Spleen (tissue), 11 donors: ENCODE results near the gene REXO1. TPM values are rescaled to one million over a fixed set of nuclear protein-coding genes. Genes with fewer than 3 reads are reported as not detected.

ENCODE experiments used
- DNase-seq: peaks from one replicate; pipeline ENCODE4 v3.0.0-alpha.2; 2020
- H3K27ac ChIP-seq, 8 donors: fragments of 200-600 bp; sonication (generic) in 7 of 8; 1 replicate in 4 of 8; 2 replicates in 4 of 8; pipeline versions ENCODE4 v1.5.0 to v1.8.0; 2016 to 2021; ENCODE audit warnings: inconsistent platforms in 4 of 8, mild to moderate bottlenecking in 4 of 8, moderate library complexity in 1 of 8
- H3K27me3 ChIP-seq, 7 donors: fragments of 200-600 bp; sonication (generic) in 6 of 7; replicated peaks in 1 of 7; 1 replicate in 4 of 7; 2 replicates in 3 of 7; pipeline versions ENCODE4 v1.5.0 to v1.8.0; 2016 to 2021; ENCODE audit warnings: inconsistent platforms in 3 of 7, mild to moderate bottlenecking in 1 of 7
- H3K36me3 ChIP-seq, 6 donors: fragments of 200-600 bp; sonication (generic) in 5 of 6; 1 replicate in 4 of 6; 2 replicates in 2 of 6; pipeline versions ENCODE4 v1.5.0 to v1.8.0; 2016 to 2021; ENCODE audit warnings: inconsistent platforms in 2 of 6
- H3K4me1 ChIP-seq, 6 donors: fragments of 200-600 bp; sonication (generic) in 5 of 6; 1 replicate in 3 of 6; 2 replicates in 3 of 6; pipeline versions ENCODE4 v1.5.0 to v1.8.0; 2016 to 2021; ENCODE audit warnings: inconsistent platforms in 3 of 6
- H3K4me3 ChIP-seq, 8 donors: fragments of 200-600 bp; sonication (generic) in 7 of 8; 1 replicate in 4 of 8; 2 replicates in 4 of 8; pipeline versions ENCODE4 v1.5.0 to v1.8.0; 2016 to 2021; ENCODE audit warnings: inconsistent platforms in 4 of 8, mild to moderate bottlenecking in 4 of 8, moderate library complexity in 2 of 8
- H3K9me3 ChIP-seq, 8 donors: fragments of 200-600 bp; sonication (generic) in 7 of 8; 1 replicate in 4 of 8; 2 replicates in 4 of 8; pipeline versions ENCODE4 v1.5.0 to v1.8.0; 2016 to 2021; ENCODE audit warnings: inconsistent platforms in 4 of 8
- CTCF ChIP-seq, 11 experiments: fragments of 200-600 bp in 7 of 11; fragments of 450-650 bp in 4 of 11; sonication (generic) in 4 of 11; IDR thresholded peaks in 8 of 11; conservative IDR thresholded peaks in 3 of 11; 1 replicate in 7 of 11; 2 replicates in 4 of 11; pipeline versions ENCODE4 v1.4.0 to v1.8.0; 2016 to 2021; ENCODE audit warnings: antibody characterized with exemption in 11 of 11, inconsistent platforms in 4 of 11, mild to moderate bottlenecking in 1 of 11
- POLR2A ChIP-seq, 3 donors: fragments of 450-650 bp; IDR thresholded peaks; one replicate each; pipeline ENCODE4 v1.5.1; 2017; ENCODE audit warnings: antibody characterized with exemption in 3 of 3, mild to moderate bottlenecking in 1 of 3
- POLR2AphosphoS5 ChIP-seq, 3 donors: sonication (generic); formaldehyde crosslinking; IDR thresholded peaks; one replicate each; pipeline ENCODE4 v1.5.1; 2017; ENCODE audit warnings: antibody characterized with exemption in 3 of 3
- WGBS, 5 donors: extraction: QIAGEN DNeasy Blood & Tissue Kit in 3 of 5; methylation state at CpG; one replicate each; pipeline versions ENCODE4 v1.1.5 to v1.1.7; 2013 to 2018; 5-methylcytosine and 5-hydroxymethylcytosine counted together
- intact Hi-C: fragments of 100-400 bp; cut with DNase I; formaldehyde crosslinking; loops from one replicate; pipeline ENCODE4 v1.15.0; 2023; ENCODE audit warnings: low total_unique reads
- polyA plus RNA-seq, 3 donors: library from polyadenylated mRNA; stranded (reverse); fragments of 200-250 nt; gene quantifications; one replicate each; pipeline ENCODE4 v1.2.1, GENCODE V29; 2013
- total RNA-seq, 7 donors: library from RNA; depleted of rRNA in 3 of 7; stranded (reverse); fragments of >200 nt in 3 of 7; fragmentation: NEBNext Ultra II Directional in 4 of 7; extraction: Animal tissue kit (Norgen Biotek cat#: 25700) in 4 of 7; gene quantifications; one replicate each; pipeline versions ENCODE4 v1.1.0 to v1.2.1, GENCODE V29; 2016 to 2021
- donor health status: healthy with polysubstance abuse.
- donor health status: DM: no; HTN: no; CAD: no; lungs with moderate emphysema.
- donor health status: DM: no; HTN: no; CAD: no.
- donor health status: Bipolar disorder and iron deficiency.
- donor health status: healthy.
- donor health status: DM: no; HTN: no; CAD: no.
- donor health status: DM: yes; HTN: yes; CAD: no.

The REXO1 gene
- total and polyA plus RNA-seq, 10 donors: 13.4 to 88.1 (median 50.6) TPM

DNA sequence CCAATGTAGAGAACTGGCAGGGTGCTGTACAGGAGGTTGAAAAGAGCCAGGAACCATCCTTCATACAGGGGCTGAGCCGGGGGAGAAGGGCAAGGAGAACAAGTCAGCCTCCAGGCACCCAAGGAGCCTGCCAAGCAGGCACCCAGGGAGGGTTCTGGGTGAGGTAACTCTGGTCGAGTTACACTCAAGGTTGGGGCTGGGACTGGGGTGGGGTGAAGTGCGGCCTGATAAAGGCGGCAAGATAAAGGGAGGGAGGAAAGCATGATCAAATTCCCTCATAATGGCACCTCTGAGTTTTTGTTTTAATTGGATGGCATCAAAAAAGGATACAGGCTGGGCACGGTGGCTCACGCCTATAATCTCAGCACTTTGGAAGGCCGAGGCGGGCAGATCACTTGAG lies 61.2 kb downstream of the REXO1 start:
- peaks cover 0 to 5% (median 0%) of the 10 kb centered on the region in 6 donors for H3K36me3 ChIP-seq
- TF ChIP-seq CTCF (IDR thresholded peaks at IDR 0.05 in 8 of 11, conservative IDR thresholded peaks at IDR 0.05 in 3 of 11) (no peak), POLR2A (IDR thresholded peaks at IDR 0.05) (no peak), POLR2AphosphoS5 (IDR thresholded peaks at IDR 0.05) (no peak)
- H3K27me3 ChIP-seq: peaks cover 0 to 94% (median 23%) of the 10 kb centered on the region in 7 donors
- peaks cover 0 to 12% (median 3%) of the 10 kb centered on the region in 8 donors for H3K9me3 ChIP-seq
- no peak overlapping the region for H3K4me3 ChIP-seq
- intact Hi-C loops: no loop called here
- peaks cover 0 to 20% (median 10%) of the 10 kb centered on the region in 6 donors for H3K4me1 ChIP-seq
- no peak for DNase-seq
- 80 to 86% (median 81%) methylated on average over 8 of the region's 8 CpGs for WGBS, 5 donors
- H3K27ac ChIP-seq: no peak overlapping the region

DNA sequence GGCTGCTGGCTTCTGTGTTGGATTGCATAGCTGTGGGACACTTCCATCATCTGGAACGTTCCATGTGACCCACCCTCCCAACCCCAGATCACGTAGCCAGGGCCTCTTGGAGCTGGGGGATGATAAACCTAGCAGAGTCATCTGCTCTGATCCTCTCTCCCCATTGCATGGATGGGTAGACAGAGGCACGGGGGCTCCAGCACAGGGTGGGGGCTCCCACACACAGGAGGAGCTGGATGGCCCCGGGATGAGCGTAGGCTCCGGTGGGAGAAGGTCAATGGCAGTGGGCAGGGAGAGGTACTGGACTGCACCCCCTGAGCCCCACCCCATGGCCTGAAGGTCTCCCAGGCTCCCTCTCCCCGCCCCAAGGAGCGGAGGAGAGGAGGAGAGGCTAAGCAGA lies 61.6 kb downstream of the REXO1 start:
- Histone ChIP-seq H3K9me3 (peaks cover 0 to 16% (median 7%) of the 10 kb centered on the region in 8 donors), H3K36me3 (peaks cover 0 to 5% (median 0%) of the 10 kb centered on the region in 6 donors), H3K27ac (no peak overlapping the region), H3K4me1 (peaks cover 0 to 20% (median 10%) of the 10 kb centered on the region in 6 donors), H3K27me3 (peaks cover 0 to 94% (median 23%) of the 10 kb centered on the region in 7 donors), H3K4me3 (no peak overlapping the region)
- TF ChIP-seq CTCF (IDR thresholded peaks at IDR 0.05 in 8 of 11, conservative IDR thresholded peaks at IDR 0.05 in 3 of 11): no peak
- no peak for TF ChIP-seq POLR2A (IDR thresholded peaks at IDR 0.05)
- no peak for TF ChIP-seq POLR2AphosphoS5 (IDR thresholded peaks at IDR 0.05)
- intact Hi-C loops: no loop called here
- no peak for DNase-seq
- WGBS, 5 donors: 85 to 92% (median 88%) methylated on average over 5 to 8 of the region's 8 CpGs

DNA sequence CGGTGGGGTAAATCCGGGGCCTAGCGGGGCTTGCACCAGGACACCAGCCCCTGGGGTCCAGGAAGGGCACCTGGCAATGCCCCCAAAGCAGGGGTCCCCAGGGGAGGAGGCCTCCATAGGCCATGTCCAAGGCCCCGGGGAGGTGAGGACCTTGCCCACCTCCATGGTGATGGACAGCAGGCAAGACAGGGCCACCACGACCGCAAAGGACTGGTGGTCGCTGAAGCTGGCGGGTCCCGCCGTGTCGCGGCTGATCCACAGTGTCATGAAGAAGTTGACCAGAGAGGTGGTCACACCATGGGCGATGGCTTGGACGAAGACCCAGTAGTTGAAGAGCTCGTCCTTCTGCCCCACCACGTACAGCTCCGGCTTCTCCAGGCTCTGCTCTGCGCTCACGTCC lies 63.0 kb downstream of the REXO1 start:
- TF ChIP-seq POLR2A (IDR thresholded peaks at IDR 0.05): no peak
- TF ChIP-seq CTCF (IDR thresholded peaks at IDR 0.05 in 8 of 11, conservative IDR thresholded peaks at IDR 0.05 in 3 of 11): no peak
- no peak for TF ChIP-seq POLR2AphosphoS5 (IDR thresholded peaks at IDR 0.05)
- Histone ChIP-seq H3K4me3 (no peak overlapping the region), H3K27me3 (peaks cover 0 to 94% (median 27%) of the 10 kb centered on the region in 7 donors), H3K36me3 (peaks cover 0 to 5% (median 0%) of the 10 kb centered on the region in 6 donors), H3K9me3 (peaks cover 0 to 23% (median 11%) of the 10 kb centered on the region in 8 donors), H3K4me1 (peaks cover 0 to 20% (median 10%) of the 10 kb centered on the region in 6 donors), H3K27ac (no peak overlapping the region)
- WGBS, 5 donors: 86 to 94% (median 94%) methylated on average over 8 to 19 of the region's 19 CpGs
- no peak for DNase-seq
- intact Hi-C loops: no loop called here

DNA sequence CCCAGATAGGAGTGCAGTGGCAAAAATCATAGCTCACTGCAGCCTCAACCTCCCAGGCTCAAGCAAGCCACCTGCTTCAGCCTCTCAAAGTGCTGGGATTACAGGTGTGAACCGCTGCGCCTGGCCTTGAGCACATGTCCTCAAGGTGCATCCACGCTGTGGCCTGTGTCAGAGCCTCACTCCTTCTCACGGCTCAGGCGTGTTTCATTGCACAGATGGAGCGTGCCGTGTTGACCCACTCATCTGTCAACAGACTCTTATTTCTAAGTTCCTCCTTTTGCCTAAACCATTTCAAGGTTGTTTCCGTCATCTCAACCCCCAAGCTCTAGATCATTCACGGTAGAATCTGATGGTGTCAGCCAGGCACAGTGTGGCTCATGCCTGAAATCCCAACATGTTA lies 64.4 kb downstream of the REXO1 start:
- WGBS, 5 donors: 38 to 53% (median 48%) methylated on average over 9 of the region's 9 CpGs
- peaks cover 0 to 5% (median 0%) of the 10 kb centered on the region in 6 donors for H3K36me3 ChIP-seq
- no peak overlapping the region for H3K27ac ChIP-seq
- H3K27me3 ChIP-seq: peaks cover 0 to 96% (median 28%) of the 10 kb centered on the region in 7 donors
- no peak overlapping the region for H3K4me3 ChIP-seq
- intact Hi-C loops: no loop called here
- H3K4me1 ChIP-seq: peaks cover 0 to 10% (median 3%) of the 10 kb centered on the region in 6 donors
- TF ChIP-seq POLR2A (IDR thresholded peaks at IDR 0.05) (no peak), POLR2AphosphoS5 (IDR thresholded peaks at IDR 0.05) (no peak), CTCF (IDR thresholded peaks at IDR 0.05 in 8 of 11, conservative IDR thresholded peaks at IDR 0.05 in 3 of 11) (no peak)
- peaks cover 0 to 23% (median 11%) of the 10 kb centered on the region in 8 donors for H3K9me3 ChIP-seq
- DNase-seq: no peak
